Stomach (tissue), 9 donors: Measurements from ENCODE around the gene HCRT. TPM values are rescaled to one million over a fixed set of nuclear protein-coding genes. Genes with fewer than 3 reads are reported as not detected.

Source experiments
- DNase-seq, 2 donors: peaks; one replicate each; pipeline versions ENCODE4 v3.0.0 to v3.0.0-alpha.2; 2013 to 2019
- H3K27ac ChIP-seq, 5 donors: fragments of 200-600 bp in 4 of 5; sonication (generic) in 4 of 5; one replicate each; pipeline ENCODE4 v1.5.1; 2013 to 2019; ENCODE audit warnings: mild to moderate bottlenecking in 1 of 5, moderate library complexity in 1 of 5
- H3K27me3 ChIP-seq, 3 donors: fragments of 200-600 bp; sonication (generic); one replicate each; pipeline ENCODE4 v1.5.1; 2017 to 2019; ENCODE audit warnings: mixed run types in 1 of 3
- H3K36me3 ChIP-seq, 4 donors: fragments of 200-600 bp; sonication (generic); 1 replicate in 3 of 4; 2 replicates in 1 of 4; pipeline ENCODE4 v1.5.1; 2016 to 2019
- H3K4me1 ChIP-seq, 4 donors: fragments of 200-600 bp; sonication (generic); one replicate each; pipeline ENCODE4 v1.5.1; 2016 to 2019
- H3K4me3 ChIP-seq, 4 donors: fragments of 200-600 bp; sonication (generic) in 3 of 4; one replicate each; pipeline ENCODE4 v1.5.1; 2016 to 2019; ENCODE audit warnings: mild to moderate bottlenecking in 1 of 4
- H3K9me3 ChIP-seq, 4 donors: fragments of 200-600 bp; sonication (generic); one replicate each; pipeline ENCODE4 v1.5.1; 2016 to 2019
- CTCF ChIP-seq, 7 experiments: fragments of 450-650 bp in 4 of 7; fragments of 200-600 bp in 3 of 7; sonication (generic) in 3 of 7; IDR thresholded peaks; one replicate each; pipeline ENCODE4 v1.5.1; 2016 to 2019; ENCODE audit warnings: antibody characterized with exemption in 7 of 7, control low read depth in 2 of 7, mild to moderate bottlenecking in 1 of 7
- EP300 ChIP-seq: sonication (generic); formaldehyde crosslinking; IDR thresholded peaks from one replicate; pipeline ENCODE4 v1.6.1; 2017; ENCODE audit warnings: antibody characterized with exemption
- POLR2A ChIP-seq, 4 donors: fragments of 450-650 bp; IDR thresholded peaks; one replicate each; pipeline ENCODE4 v1.6.1; 2016; ENCODE audit warnings: antibody characterized with exemption in 4 of 4, control low read depth in 2 of 4, mild to moderate bottlenecking in 1 of 4, moderate library complexity in 1 of 4
- POLR2AphosphoS5 ChIP-seq, 3 donors: sonication (generic); formaldehyde crosslinking; IDR thresholded peaks; one replicate each; pipeline ENCODE4 v1.6.1; 2016; ENCODE audit warnings: antibody characterized with exemption in 3 of 3
- WGBS, 5 donors: extraction: QIAGEN DNeasy Blood & Tissue Kit in 3 of 5; methylation state at CpG; one replicate each; pipeline versions ENCODE4 v1.1.5 to v1.1.7; 2013 to 2018; 5-methylcytosine and 5-hydroxymethylcytosine counted together
- intact Hi-C: fragments of 100-400 bp; cut with DNase I; formaldehyde crosslinking; loops from one replicate; pipeline ENCODE4 v1.15.1; 2023; ENCODE audit warnings: low total_unique reads
- polyA plus RNA-seq, 3 donors: library from polyadenylated mRNA; stranded (reverse); fragments of 200-250 nt; gene quantifications; one replicate each; pipeline ENCODE4 v1.2.3, GENCODE V29; 2013
- total RNA-seq, 5 donors: library from RNA; depleted of rRNA; stranded (reverse); fragments of >200 nt; gene quantifications; one replicate each; pipeline versions ENCODE4 v1.1.0 to v1.2.3, GENCODE V29; 2014 to 2016
- donor health status: healthy with polysubstance abuse.
- donor health status: Bipolar disorder and iron deficiency.
- donor health status: healthy.

Gene HCRT
- total and polyA plus RNA-seq, 8 donors, result not detected

GRCh38 chr17:42200706-42201457, 15.6 kb upstream of the HCRT start:
- peak; percentile 73 to 86 for DNase-seq
- Histone ChIP-seq H3K4me1 (peaks cover 0 to 16% (median 13%) of the 10 kb centered on the region in 4 donors), H3K36me3 (peaks cover 14 to 71% (median 65%) of the 10 kb centered on the region in 4 donors), H3K9me3 (no peaks in the 10 kb centered on the region), H3K27ac (peak overlapping the region; percentile 27 to 65 (median 56)), H3K27me3 (no peaks in the 10 kb centered on the region), H3K4me3 (no peak overlapping the region)
- WGBS, 5 donors, result 27 to 49% (median 35%) methylated on average over 14 of the region's 14 CpGs
- intact Hi-C loops, result no loop called here
- TF ChIP-seq POLR2AphosphoS5 (IDR thresholded peaks at IDR 0.05) (peak in 1 of 3 donors; percentile 42), CTCF (IDR thresholded peaks at IDR 0.05) (no peak), EP300 (no peak)

GRCh38 chr17:42199416-42200011, 14.3 kb upstream of the HCRT start:
- H3K36me3 ChIP-seq, result peaks cover 10 to 57% (median 51%) of the 10 kb centered on the region in 4 donors
- no peaks in the 10 kb centered on the region for H3K9me3 ChIP-seq
- intact Hi-C loops, result no loop called here
- TF ChIP-seq POLR2A (IDR thresholded peaks at IDR 0.05) (no peak), POLR2AphosphoS5 (IDR thresholded peaks at IDR 0.05) (no peak), EP300 (no peak), CTCF (IDR thresholded peaks at IDR 0.05) (no peak)
- no peak for DNase-seq
- 76 to 91% (median 86%) methylated on average over 10 to 12 of the region's 12 CpGs for WGBS, 5 donors
- no peak overlapping the region for H3K4me3 ChIP-seq
- peaks cover 0 to 21% (median 18%) of the 10 kb centered on the region in 4 donors for H3K4me1 ChIP-seq
- no peaks in the 10 kb centered on the region for H3K27me3 ChIP-seq
- H3K27ac ChIP-seq, result peak overlapping the region in 4 of 5 donors; percentile 7 to 61 (median 32)

- Histone ChIP-seq H3K4me1 (peaks cover 0 to 24% (median 21%) of the 10 kb centered on the region in 4 donors), H3K27me3 (no peaks in the 10 kb centered on the region), H3K36me3 (peaks cover 4 to 51% (median 45%) of the 10 kb centered on the region in 4 donors), H3K4me3 (no peak overlapping the region), H3K9me3 (no peaks in the 10 kb centered on the region), H3K27ac (peak overlapping the region in 4 of 5 donors; percentile 9 to 61 (median 22))
- peak in 1 of 2 donors; percentile 35 for DNase-seq
- TF ChIP-seq POLR2AphosphoS5 (IDR thresholded peaks at IDR 0.05) (no peak), CTCF (IDR thresholded peaks at IDR 0.05) (no peak)
- WGBS, 5 donors, result 73 to 82% (median 81%) methylated on average over 4 of the region's 4 CpGs
- intact Hi-C loops, result no loop called here
Observed at GRCh38 chr17:42198897-42199296, 13.6 kb upstream of the HCRT start.

GRCh38 chr17:42197564-42198156, 12.4 kb upstream of the HCRT start:
- H3K27ac ChIP-seq, result no peak overlapping the region

More at GRCh38 chr17:42197564-42198156, 12.4 kb upstream of the HCRT start:
- Histone ChIP-seq H3K4me3 (no peak overlapping the region), H3K36me3 (peaks cover 0 to 41% (median 33%) of the 10 kb centered on the region in 4 donors), H3K9me3 (no peaks in the 10 kb centered on the region), H3K4me1 (peaks cover 12 to 36% (median 33%) of the 10 kb centered on the region in 4 donors), H3K27me3 (no peaks in the 10 kb centered on the region)
- no peak for DNase-seq
- TF ChIP-seq POLR2AphosphoS5 (IDR thresholded peaks at IDR 0.05), result no peak
- no peak for TF ChIP-seq CTCF (IDR thresholded peaks at IDR 0.05)
- TF ChIP-seq POLR2A (IDR thresholded peaks at IDR 0.05), result no peak
- TF ChIP-seq EP300, result no peak
- 93 to 97% (median 94%) methylated on average over 8 of the region's 8 CpGs for WGBS, 5 donors
- intact Hi-C loops, result no loop called here
